Stimulated activated CD8-positive, alpha-beta memory T cell treated with anti-CD3 and anti-CD28 coated beads, Interleukin-7, amount 100 ng/mL, for 4 hours (primary cell): ENCODE data around the gene SLC10A1.

Experiments
- DNase-seq, 2 donors: peaks; one replicate each; pipeline ENCODE4 v3.0.0-alpha.2; 2020; ENCODE audit warnings: low read depth in 2 of 2

Gene SLC10A1

GRCh38 chr14:69808919-69809808 is 12.1 kb upstream of the SLC10A1 start:
- no peak for DNase-seq

- no peak for DNase-seq
Observed at GRCh38 chr14:69807192-69807591, 10.2 kb upstream of the SLC10A1 start.

GRCh38 chr14:69804902-69805301 is 7.9 kb upstream of the SLC10A1 start:
- DNase-seq, result no peak

- no peak for DNase-seq
Observed at GRCh38 chr14:69803753-69804152, 6.7 kb upstream of the SLC10A1 start.

- DNase-seq, result no peak
Observed at GRCh38 chr14:69798339-69798735, 1.3 kb upstream of the SLC10A1 start.

GRCh38 chr14:69797573-69798338 is 715 bp upstream of the SLC10A1 start:
- DNase-seq, result no peak

- no peak for DNase-seq
Observed at GRCh38 chr14:69795691-69796090, 1.4 kb downstream of the SLC10A1 start.

GRCh38 chr14:69794791-69795190 is 2.2 kb downstream of the SLC10A1 start:
- no peak for DNase-seq

- no peak for DNase-seq
Observed at GRCh38 chr14:69792887-69793421, 4.1 kb downstream of the SLC10A1 start.

GRCh38 chr14:69789118-69789640 is 7.9 kb downstream of the SLC10A1 start:
- no peak for DNase-seq

GRCh38 chr14:69786603-69787002 is 10.4 kb downstream of the SLC10A1 start:
- DNase-seq, result no peak

- DNase-seq, result no peak
Observed at GRCh38 chr14:69784942-69785341, 12.1 kb downstream of the SLC10A1 start.

- DNase-seq, result no peak
Observed at GRCh38 chr14:69780952-69781351, 16.1 kb downstream of the SLC10A1 start.

- DNase-seq, result no peak
Observed at GRCh38 chr14:69780092-69780491, 16.9 kb downstream of the SLC10A1 start.

GRCh38 chr14:69779088-69779487 is 18.0 kb downstream of the SLC10A1 start:
- DNase-seq, result no peak

- no peak for DNase-seq
Observed at GRCh38 chr14:69776875-69777453, 20.1 kb downstream of the SLC10A1 start.

- DNase-seq, result no peak
Observed at GRCh38 chr14:69775012-69775411, 22.0 kb downstream of the SLC10A1 start.

- DNase-seq, result no peak
Observed at GRCh38 chr14:69773571-69774276, 23.3 kb downstream of the SLC10A1 start.

GRCh38 chr14:69772082-69773017 is 24.7 kb downstream of the SLC10A1 start:
- no peak for DNase-seq

GRCh38 chr14:69771136-69771535 is 25.9 kb downstream of the SLC10A1 start:
- DNase-seq, result no peak
